HG02885 (cell line): ENCODE results near the gene TCTN1.
A peak's percentile ranks its signal among the peaks of the same experiment; 100 is the strongest.
"Not testable (repeated sequence)": the region's sequence is repeated elsewhere in the genome, so short reads cannot be mapped to it uniquely, and the experiment has no call there.

Experiments used
- ATAC-seq: cut with Tn5 transposase; IDR thresholded peaks from one replicate; pipeline ENCODE4 v1.9.1; 2021; ENCODE audit warnings: mild to moderate bottlenecking; ENCODE audit not compliant: unreplicated experiment, poor library complexity

Gene TCTN1

DNA sequence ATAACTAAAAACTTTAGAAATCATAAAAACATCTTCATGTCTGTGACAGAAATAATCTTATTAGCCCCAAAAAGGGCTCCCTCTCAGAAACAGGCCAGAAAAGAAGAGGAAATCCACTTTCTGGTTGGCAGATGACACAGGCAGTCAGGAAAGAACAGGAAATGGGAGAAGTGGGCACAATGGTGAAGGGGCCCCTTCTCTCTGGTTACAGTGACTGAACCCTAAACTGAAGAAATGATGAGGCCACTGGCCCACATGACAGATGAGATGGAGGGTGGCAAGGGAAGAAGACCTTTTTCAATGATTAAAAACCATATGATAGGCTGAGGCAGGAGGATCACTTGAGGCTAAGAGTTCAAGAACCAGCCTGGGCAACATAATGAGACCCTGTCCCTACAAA lies 21.1 kb downstream of the TCTN1 start:
- ATAC-seq: no peak

DNA sequence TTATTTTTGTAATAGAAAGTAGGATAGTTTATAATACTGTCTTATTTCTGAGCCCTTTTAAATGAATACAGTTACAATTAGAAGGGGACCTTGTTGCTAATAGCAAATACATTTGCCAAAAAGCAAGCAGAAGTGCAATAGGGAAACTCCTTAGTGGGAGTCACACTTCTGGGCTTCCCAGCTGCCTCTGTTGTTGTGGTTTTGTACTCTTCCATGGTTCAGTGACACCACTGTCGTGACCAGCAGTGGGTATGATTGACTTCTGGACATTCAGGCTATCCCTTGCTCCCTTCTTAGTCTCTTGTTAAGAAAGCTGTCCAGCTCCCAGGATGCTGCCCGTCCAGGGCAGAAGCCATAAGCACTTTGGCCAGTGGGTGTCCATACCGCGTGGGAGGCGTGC lies 22.6 kb downstream of the TCTN1 start:
- ATAC-seq: no peak

DNA sequence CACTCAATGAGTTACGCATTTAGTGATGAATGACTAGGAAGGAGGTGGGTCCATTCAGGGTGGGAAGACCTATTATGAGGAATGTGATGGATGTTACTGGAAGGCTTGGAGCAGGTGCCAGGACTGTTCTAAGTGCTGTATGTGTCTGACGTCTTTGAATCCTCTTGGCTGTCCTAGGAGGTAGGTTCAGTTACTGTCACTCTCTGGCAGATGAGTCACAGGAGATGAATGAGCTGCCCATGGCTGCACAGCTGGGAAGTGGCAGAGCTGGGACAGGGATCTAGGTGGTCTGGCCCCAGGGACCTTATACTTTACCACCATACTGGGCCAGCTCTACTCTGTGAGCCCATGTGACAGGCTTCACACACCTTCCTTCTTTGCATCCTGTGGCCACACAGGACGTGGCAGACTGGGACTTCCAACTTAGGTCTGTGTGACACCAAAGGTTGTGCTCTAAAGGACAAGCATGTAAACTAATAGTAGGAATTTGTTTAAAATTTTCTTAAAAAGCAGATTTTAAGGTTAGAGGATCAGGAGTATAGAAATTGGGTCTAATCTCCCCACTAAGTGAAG lies 24.0 kb downstream of the TCTN1 start:
- no peak for ATAC-seq

DNA sequence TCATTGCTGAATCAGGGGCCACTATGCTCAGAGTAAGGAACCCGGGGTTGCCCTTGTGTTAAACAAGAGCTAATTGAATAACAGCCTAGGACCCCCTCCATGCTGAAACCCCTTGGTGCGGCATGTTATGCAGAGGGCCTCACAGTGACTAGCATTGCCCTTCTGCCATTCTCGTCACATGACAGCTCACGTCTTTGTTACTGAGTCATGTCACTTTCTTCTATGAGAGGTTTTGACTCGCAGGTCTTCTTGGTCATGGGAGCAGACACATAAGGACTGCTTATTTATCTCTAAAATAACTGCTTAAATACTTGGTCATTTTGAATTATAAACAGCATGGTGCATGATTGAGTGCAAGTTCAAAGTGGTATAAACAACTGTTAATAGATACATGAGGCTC lies 24.9 kb downstream of the TCTN1 start:
- no peak for ATAC-seq

DNA sequence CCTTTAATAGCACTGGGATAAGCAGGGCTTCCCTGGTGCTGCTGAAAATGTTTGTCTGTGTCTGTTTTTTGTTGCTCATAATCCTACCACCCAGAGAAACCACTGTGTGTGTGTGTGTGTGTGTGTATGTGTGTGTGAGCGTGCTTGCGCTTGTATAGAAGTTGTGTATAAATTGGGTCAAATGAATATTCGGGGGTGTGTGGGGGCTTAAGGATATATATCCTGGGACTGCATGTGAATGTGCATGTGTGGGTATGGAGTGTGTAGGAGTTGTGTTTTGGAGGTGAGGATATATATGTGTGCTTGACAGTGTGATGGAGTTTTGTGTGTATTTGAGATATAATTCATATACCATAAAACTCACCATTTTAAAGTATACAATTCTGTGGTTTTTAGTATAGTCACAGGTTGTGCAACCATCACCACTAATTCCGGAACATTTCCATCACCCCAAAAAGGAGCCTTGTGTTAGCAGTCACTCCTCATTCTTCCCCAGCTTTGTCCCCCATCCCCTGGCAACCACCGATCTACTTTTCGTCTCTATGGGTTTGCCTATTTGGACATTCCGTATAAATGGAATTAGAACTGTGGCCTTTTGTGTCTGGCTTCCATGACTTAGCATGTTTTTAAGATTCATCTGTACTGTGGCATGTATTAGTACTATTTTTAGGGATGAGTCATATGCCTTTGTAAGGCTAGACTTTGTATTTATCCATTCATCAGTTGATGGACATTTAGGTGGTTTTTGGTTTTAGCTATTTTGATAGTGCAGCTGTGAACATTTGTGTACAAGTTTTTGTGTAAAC lies 25.6 kb downstream of the TCTN1 start:
- ATAC-seq: no peak

DNA sequence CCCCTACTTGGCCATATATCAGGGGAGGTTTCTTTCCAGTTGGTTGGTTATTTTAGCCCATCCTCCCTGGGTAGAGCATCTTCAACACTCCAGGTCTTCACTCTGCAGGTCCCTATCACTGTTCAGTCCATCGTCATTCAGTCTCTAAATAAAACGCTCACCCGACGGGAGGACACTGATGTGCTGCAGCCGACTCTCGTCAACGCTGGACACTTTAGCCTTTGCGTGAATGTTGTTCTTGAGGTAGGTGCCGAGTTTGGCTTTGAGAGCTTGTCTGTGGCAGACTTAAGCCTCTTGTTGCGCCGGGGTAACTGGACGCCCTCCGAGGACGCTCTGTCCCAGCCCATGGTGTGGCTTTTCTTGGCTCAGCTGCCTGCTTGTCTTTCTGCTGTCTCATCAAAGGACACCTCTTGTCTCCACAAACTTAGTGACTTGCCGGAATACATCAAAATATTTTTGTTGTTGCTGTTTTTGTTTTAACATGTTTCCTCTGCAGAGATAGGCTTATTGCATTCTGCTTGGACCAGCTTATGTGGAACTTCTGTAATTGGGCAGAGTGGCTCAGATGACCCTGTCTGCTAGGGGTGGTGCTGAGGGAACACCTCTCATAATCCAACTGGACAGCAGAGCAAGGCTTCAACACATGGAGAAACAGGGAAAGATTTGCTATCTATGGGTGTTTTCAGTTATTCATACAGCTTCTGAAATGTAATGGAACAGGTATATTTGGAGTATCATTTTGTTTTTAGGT lies 26.5 kb downstream of the TCTN1 start:
- ATAC-seq: no peak

DNA sequence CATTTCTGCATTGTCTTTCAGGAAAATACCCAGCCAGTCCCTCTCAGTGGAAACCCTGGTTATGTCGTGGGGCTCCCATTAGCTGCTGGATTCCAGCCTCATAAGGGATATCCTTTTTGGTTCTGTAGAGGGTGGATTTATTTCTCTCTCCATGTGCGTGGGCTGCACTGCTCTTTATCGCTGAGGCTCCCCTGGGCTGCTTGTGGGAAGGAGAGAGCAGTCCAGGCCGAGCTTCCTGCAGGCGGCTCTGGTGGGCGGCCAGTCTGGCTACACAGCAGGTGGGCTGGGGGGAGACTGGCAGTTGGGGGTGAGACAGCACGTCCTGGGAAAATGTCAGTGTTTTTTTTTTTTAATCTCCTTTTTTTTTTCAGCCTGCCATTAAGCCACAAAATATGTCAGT lies 27.6 kb downstream of the TCTN1 start:
- no peak for ATAC-seq

DNA sequence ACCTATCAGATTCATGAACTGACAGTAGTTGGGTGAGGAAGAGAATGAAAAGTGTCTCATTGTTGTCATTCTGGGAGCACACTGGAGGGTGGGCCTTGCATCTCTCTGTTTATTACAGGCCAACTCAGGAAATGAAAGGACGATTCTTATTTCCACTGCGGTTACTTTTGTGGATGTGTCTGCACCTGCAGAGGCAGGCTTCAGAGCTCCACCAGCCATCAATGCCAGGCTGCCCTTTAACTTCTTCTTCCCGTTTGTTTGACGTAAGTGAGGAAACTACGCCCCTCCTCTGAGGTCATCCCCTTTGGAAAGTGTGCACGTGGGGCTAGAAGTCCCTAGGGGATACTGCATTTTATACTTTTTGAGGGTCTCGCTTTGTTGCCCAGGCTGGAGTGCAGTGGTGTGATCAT lies 33.7 kb downstream of the TCTN1 start:
- ATAC-seq: peak; percentile 51

DNA sequence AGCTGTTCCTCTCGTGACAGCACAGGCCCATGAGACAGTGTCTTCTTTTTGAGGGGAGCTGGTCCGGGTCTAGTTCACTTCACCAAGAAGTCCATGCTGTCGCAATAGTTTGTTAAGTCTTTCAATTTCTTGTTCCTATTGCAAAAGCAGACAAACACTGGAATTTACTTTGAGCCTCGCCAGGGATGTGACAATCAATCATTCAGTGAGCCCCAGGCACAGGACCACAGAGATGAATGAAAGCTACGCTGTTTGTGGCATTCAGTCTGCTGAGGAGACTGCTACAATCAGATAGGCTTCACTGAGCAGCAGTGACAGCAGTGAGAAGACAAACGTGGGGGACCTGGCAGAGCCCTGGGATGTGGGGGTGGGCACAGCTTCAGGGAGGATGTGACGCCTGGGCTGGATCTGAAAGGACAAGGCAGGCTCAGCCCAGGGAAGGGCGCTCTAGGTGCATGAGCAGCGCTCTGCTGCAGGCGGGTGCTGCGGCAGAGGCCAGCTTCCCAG lies 35.5 kb downstream of the TCTN1 start:
- ATAC-seq: no peak

DNA sequence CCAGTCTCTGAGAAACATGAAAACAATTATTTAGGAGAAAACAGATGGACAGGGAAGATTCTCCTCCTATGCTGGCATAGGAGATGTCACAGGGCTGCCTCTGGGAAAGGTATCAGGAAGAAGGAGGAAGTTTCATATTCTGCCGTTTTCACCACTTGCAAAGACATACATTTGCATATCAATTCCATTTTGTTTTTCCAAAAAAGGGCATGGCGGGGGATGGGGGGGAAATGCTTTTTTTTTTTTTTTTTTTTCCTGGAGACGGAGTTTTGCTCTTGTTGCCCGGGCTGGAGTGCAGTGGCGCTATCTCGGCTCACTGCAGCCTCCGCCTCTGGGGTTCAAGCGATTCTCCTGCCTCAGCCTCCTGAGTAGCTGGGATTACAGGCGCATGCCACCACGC lies 40.3 kb downstream of the TCTN1 start:
- not testable (repeated sequence) for ATAC-seq

DNA sequence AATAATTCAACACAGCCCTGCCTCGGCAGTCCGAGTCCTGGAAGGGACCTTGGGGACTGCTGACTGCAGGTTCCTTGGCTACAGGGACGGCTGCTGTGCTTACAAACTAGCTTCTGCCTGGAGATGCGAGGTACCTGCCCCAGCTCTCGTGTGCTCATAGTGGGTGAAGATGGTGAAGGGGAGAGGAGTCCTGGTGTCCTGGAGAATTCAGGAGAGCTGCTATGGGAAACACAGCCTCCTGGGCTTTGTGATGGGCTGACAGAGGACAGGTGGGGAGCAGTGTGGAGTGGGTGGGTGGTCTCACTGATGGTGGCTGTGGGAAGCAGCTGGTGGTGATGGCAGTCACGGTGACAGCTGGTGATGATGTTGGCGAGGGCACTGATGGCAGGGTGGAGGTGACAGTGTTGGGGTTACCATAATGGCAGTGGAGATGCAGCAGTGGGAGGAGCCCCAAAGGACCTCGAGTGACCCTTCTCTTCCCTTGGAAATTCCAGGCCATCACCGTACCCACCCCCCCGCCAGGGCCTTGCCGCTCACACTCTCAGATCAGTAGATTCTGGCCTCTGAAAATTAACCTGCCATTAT lies 42.2 kb downstream of the TCTN1 start:
- no peak for ATAC-seq

DNA sequence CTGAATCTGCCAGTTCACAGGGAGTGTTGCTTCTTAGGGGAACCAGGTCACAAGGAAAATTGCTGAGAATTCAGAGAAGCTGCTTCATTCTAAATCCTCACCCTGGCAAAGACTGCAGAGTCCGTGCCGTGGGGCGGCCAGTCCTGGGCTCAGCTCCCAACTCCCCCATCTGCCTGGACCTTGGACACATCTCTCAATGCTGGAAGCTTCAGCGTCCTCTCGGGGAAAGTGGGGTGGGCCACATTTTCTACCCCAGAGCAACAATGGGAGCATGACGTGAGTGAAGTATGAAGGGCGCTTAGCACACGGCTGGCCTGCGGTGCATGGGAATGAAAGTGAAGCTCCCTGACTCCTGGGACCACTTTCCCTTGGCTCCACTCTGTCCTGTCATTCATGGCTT lies 43.8 kb downstream of the TCTN1 start:
- no peak for ATAC-seq

DNA sequence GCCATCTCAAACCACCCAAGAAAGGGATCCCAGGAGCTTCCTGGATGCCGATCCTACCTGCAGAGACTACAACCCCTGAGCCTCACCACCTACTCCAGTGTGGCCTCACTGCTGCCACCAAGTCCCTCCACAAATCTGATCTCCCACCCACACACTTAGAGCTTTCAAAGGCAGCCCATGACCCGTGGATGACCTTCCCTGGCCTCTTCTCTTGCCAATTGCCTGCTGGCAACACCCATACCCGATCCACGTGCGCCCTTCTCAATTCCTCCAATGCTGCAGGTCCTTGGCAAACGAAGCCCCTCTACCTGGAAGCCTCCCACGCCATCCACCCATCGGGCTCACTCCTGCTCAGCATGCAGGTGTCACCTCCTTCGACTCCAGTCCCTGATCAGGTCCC lies 44.3 kb downstream of the TCTN1 start:
- ATAC-seq: no peak

DNA sequence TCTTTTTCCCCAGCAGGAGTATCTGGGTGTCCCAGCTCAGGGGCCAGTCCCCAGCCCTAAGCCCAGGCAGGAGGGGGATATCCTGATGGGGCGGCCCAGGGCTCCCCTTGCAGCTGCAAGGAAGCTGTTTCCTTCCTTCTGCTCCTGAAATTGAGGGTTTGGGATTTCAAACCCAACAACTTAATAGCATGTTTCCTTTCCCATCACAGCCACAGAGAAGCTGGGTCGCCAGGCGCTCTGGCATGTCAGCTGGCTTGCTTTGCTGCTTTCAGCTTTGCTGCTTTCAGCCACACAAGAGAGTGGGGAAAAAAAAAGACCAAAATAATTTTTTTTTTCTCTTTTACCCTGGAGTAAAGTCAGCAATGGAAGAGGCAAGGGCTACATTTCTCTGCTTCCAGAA lies 44.9 kb downstream of the TCTN1 start:
- no peak for ATAC-seq

DNA sequence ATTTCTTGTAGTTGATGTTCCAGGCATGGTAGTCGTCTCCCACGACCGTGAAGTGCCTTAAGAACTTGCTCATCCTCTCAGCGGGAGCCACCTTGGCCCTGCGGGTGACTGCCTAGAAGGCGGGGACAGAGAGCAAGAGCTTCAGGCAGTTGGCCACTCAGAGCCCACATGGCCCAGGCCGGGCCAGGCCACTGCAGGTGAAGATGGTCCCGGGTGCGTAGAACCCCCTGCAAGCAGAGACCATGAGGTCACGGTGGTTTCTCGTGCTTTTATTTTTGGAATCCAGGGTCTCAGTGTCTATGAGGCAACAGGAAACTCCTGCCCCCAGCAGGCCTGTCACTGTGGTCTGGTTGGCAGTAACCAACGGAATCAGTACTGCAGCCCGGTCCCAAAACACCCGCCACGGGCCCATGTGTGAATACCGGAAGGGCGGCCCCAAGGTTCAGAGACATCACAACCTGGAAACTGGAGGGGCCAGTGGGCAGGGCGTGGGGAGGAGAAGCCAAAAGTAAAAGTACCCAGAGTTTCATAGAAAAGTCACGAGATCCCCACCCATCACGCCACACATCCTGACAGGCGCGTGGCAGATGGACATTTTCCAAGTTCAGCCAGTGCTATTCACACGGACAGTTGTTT lies 47.5 kb downstream of the TCTN1 start:
- peak; percentile 87 for ATAC-seq

DNA sequence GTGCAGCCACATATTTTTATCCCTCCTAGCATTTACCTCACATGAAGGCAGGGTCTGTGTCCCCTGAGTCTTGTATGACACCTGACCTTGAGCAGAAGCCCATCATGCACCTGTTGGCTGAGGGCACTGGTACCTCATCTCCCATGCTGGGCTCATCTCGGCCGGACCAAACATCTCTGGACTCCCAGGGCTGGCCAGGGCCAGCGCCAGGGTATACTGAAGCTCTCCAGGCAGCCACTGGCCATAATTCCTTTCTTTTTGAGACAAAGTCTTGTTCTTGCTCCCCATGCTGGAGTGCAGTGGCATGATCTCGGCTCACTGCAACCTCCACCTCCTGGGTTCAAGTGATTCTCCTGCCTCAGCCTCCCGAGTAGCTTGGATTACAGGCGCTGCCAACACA lies 53.0 kb downstream of the TCTN1 start:
- no peak for ATAC-seq

DNA sequence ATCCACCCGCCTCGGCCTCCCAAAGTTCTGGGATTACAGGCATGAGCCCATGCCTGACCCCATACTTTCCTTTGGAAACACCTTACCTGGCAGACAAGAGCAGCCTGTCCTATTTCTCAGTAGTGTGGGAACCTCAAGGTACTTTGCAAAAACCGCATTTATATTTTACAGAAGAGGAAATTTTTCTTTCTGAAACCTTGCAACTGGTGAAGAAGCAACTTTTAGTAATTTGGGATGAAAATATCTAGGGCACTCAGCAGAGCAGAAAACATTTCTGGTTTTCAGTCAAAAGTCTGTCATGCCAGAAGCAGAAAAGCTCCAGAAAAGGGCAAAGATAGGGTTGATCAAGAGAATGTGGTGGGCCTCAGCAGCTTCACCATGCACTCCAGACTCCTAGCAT lies 53.7 kb downstream of the TCTN1 start:
- no peak for ATAC-seq

DNA sequence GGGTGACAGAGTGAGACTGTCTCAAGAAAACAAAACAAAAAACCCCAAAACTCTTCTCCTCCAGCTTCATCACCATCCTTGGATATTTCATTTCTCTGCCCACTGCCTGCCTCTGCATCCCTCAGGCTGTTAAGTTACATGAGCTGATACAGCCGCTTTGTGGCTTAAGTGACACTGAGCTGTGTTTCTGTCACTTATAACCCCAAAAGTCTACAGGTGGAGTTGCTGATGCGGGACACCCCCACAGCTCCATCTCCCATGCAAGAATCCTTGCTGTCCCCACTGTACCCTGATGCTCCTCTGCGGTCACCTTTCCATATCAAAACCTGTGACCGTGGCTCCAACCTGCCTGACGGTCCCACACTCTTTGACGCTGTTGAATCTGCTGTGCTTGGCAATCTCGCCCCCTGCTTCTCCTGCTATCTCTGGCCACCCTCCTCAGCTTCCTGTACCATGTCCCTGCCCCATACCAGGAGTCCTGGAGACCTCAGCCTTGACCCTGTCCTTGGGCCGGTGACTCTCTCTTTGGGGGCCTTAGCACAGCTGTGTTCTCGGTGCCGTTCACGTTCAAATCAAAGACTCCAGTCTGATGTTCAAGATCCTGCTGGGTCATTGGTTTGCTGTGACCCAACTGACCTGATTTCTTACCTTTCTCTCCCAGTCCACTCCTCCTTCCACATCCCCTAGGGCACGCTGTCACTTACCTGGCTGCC lies 54.7 kb downstream of the TCTN1 start:
- ATAC-seq: no peak

DNA sequence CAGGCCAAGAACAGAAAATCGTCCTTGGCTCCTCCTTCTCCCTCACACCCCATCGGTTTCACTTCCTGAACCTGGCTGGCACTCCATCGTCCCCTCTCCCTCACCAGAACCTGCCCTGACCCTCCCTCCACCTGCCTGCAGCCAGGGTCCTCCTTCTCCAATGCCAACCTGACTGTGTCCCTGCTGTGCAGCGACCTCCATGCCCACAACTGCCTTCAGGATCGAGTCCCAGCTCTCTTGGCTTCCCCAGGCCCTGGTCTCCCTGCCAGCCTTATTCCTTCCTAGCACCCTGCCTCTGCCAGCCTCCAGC lies 55.2 kb downstream of the TCTN1 start:
- ATAC-seq: peak; percentile 16

DNA sequence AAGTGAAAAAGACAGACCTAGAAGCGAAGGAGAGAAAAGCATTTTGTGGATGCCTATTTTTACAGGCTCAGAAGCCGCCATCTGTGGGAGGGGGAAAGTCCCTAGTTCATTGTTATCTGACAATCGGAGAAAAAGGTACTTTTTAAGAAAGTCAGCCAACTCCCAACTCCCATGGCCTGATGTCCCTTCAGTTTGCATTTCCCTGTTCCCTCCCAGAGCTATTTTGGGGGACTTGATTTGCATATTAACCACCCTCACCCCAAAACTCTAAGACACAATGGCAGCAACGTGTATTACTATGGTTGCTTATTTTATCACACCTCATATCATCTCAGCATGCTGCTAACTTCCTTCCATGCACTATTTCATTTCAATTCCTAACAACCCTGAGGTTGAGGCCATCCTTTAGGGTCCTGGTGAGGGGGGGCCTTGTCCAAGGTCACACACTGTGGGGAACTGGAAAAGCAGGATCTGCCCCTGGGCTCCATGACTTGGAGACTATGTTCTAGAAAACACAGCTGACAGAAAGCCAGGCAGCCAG lies 56.3 kb downstream of the TCTN1 start:
- peak; percentile 70 for ATAC-seq
